GM21723 (cell line): ENCODE measurements around the gene KRT4.

Experiments used
- ATAC-seq: cut with Tn5 transposase; IDR thresholded peaks from one replicate; pipeline ENCODE4 v1.9.1; 2021; ENCODE audit warnings: mild to moderate bottlenecking, moderate library complexity; ENCODE audit not compliant: unreplicated experiment

Gene KRT4

GRCh38 chr12:52837413-52837741, 23.5 kb upstream of the KRT4 start:
- no peak for ATAC-seq

GRCh38 chr12:52836491-52837412, 22.8 kb upstream of the KRT4 start:
- ATAC-seq, result no peak

GRCh38 chr12:52836042-52836466, 22.1 kb upstream of the KRT4 start:
- no peak for ATAC-seq

- no peak for ATAC-seq
Observed at GRCh38 chr12:52835271-52836041, 21.5 kb upstream of the KRT4 start.

GRCh38 chr12:52834727-52835001, 20.7 kb upstream of the KRT4 start:
- ATAC-seq, result no peak

GRCh38 chr12:52833922-52834726, 20.2 kb upstream of the KRT4 start, which contains the start of gene KRT79:
KRT79 (minus strand) TSS chr12:52834311; CDS start chr12:52834260, 51 bp downstream.
- ATAC-seq, result no peak

- no peak for ATAC-seq
Observed at GRCh38 chr12:52832985-52833905, 19.3 kb upstream of the KRT4 start.

- ATAC-seq, result no peak
Observed at GRCh38 chr12:52832451-52832850, 18.5 kb upstream of the KRT4 start.

GRCh38 chr12:52831251-52831650, 17.3 kb upstream of the KRT4 start:
- no peak for ATAC-seq

GRCh38 chr12:52829986-52830770, 16.3 kb upstream of the KRT4 start:
- no peak for ATAC-seq

- ATAC-seq, result no peak
Observed at GRCh38 chr12:52828591-52829021, 14.7 kb upstream of the KRT4 start.

- ATAC-seq, result no peak
Observed at GRCh38 chr12:52828156-52828555, 14.2 kb upstream of the KRT4 start.

- no peak for ATAC-seq
Observed at GRCh38 chr12:52827499-52828090, 13.7 kb upstream of the KRT4 start.

GRCh38 chr12:52826611-52827498, 12.9 kb upstream of the KRT4 start:
- no peak for ATAC-seq

GRCh38 chr12:52825961-52826360, 12.0 kb upstream of the KRT4 start:
- ATAC-seq, result no peak

- ATAC-seq, result no peak
Observed at GRCh38 chr12:52824741-52825410, 11.0 kb upstream of the KRT4 start.

- no peak for ATAC-seq
Observed at GRCh38 chr12:52823761-52824450, 10.0 kb upstream of the KRT4 start.
